ENCODE data around the gene KPNB1. TPM values are rescaled to one million over a fixed set of nuclear protein-coding genes. Genes with fewer than 3 reads are reported as not detected.

Gene KPNB1
- total and polyA plus RNA-seq, 2 experiments from 2014 or later = 274 to 599 TPM

DNA sequence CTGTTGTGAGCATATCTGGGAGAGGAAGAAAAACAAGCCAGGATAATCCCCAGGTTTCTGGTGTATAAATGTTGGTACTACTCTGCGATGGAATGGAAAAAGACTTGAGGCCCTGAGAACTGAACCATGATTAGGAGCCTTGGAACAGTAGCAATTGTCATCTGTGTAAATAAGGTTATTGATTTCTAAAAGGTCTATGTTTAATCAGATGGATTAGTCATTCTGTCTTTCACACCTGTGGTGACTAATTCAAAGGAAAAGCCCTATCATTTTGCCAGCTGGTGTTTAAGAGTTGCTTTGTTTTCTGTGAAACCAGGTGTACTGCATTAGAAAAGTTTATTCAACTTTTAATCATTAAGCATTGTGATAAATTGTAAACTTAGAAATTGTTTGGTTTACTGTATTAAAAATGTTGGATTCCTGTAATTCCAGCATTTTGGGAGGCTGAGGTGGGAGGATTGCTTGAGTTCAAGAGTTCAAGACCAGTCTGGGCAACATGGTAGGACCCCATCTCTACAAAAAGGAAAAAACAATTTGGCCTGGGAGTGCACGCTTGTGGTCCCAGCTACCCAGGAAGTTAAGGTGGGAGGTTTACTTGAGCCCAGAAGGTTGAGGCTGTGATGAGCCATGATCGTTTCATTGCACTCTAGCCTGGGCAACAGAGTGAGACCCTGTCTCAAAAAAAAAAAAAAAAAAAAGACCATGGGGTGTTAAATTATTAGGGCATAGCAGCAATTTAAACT, 29.0 kb upstream of the KPNB1 start:
- H3K36me3 Mint-ChIP-seq (ENCODE audit: low read depth) = peaks cover 55% of the 10 kb centered on the region
- Histone ChIP-seq H3K4me1 (ENCODE audit: insufficient read depth) (0 out of 2 replicates have a peak, but pooled peaks cover 5% of the 10 kb centered on the region), H2AFZ (no peak overlapping the region), H3K27ac (ENCODE audit: low read depth) (no peak overlapping the region; the same call in 1 of the 2 replicates), H3K79me2 (replicated peaks; ENCODE audit: insufficient read depth) (no peaks in the 10 kb centered on the region), H3K4me3 (no peak overlapping the region), H4K20me1 (replicated peaks; ENCODE audit: insufficient read depth) (no peaks in the 10 kb centered on the region), H3K4me2 (no peak overlapping the region), H3K27me3 (ENCODE audit: insufficient read depth) (no peaks in the 10 kb centered on the region), H3F3A (replicated peaks; ENCODE audit: low read depth) (0 out of 2 replicates have a peak, but pooled peaks cover 4% of the 10 kb centered on the region), H3K9me2 (ENCODE audit: insufficient read depth) (no peaks in the 10 kb centered on the region), H3K36me3 (ENCODE audit: insufficient read depth) (peaks cover 31% of the 10 kb centered on the region)
- H3K4me3 Mint-ChIP-seq = no peak overlapping the region
- H3K27ac Mint-ChIP-seq = 0 out of 2 replicates have a peak overlapping the region, but pooled peaks have one; percentile 40
- H3K9me3 Mint-ChIP-seq = no peaks in the 10 kb centered on the region
- no peak for ATAC-seq
- no peaks in the 10 kb centered on the region for H3K27me3 Mint-ChIP-seq (ENCODE audit: insufficient read depth, low read depth, poor library complexity)
- TF ChIP-seq NANOG (IDR thresholded peaks at IDR 0.05; ENCODE audit: borderline replicate concordance) = no peak
- TF ChIP-seq EZH2 (IDR thresholded peaks at IDR 0.05; ENCODE audit: low read depth, unreplicated experiment) = no peak
- no peak for TF ChIP-seq ZNF114 (CRISPR knock-in tag; IDR thresholded peaks at IDR 0.05)
- TF ChIP-seq, protein P1, sequence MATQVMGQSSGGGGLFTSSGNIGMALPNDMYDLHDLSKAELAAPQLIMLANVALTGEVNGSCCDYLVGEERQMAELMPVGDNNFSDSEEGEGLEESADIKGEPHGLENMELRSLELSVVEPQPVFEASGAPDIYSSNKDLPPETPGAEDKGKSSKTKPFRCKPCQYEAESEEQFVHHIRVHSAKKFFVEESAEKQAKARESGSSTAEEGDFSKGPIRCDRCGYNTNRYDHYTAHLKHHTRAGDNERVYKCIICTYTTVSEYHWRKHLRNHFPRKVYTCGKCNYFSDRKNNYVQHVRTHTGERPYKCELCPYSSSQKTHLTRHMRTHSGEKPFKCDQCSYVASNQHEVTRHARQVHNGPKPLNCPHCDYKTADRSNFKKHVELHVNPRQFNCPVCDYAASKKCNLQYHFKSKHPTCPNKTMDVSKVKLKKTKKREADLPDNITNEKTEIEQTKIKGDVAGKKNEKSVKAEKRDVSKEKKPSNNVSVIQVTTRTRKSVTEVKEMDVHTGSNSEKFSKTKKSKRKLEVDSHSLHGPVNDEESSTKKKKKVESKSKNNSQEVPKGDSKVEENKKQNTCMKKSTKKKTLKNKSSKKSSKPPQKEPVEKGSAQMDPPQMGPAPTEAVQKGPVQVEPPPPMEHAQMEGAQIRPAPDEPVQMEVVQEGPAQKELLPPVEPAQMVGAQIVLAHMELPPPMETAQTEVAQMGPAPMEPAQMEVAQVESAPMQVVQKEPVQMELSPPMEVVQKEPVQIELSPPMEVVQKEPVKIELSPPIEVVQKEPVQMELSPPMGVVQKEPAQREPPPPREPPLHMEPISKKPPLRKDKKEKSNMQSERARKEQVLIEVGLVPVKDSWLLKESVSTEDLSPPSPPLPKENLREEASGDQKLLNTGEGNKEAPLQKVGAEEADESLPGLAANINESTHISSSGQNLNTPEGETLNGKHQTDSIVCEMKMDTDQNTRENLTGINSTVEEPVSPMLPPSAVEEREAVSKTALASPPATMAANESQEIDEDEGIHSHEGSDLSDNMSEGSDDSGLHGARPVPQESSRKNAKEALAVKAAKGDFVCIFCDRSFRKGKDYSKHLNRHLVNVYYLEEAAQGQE (IDR thresholded peaks at IDR 0.05; ENCODE audit: unreplicated experiment) = no peak
- TF ChIP-seq, protein P2, sequence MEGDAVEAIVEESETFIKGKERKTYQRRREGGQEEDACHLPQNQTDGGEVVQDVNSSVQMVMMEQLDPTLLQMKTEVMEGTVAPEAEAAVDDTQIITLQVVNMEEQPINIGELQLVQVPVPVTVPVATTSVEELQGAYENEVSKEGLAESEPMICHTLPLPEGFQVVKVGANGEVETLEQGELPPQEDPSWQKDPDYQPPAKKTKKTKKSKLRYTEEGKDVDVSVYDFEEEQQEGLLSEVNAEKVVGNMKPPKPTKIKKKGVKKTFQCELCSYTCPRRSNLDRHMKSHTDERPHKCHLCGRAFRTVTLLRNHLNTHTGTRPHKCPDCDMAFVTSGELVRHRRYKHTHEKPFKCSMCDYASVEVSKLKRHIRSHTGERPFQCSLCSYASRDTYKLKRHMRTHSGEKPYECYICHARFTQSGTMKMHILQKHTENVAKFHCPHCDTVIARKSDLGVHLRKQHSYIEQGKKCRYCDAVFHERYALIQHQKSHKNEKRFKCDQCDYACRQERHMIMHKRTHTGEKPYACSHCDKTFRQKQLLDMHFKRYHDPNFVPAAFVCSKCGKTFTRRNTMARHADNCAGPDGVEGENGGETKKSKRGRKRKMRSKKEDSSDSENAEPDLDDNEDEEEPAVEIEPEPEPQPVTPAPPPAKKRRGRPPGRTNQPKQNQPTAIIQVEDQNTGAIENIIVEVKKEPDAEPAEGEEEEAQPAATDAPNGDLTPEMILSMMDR (conservative IDR thresholded peaks at IDR 0.05; ENCODE audit: low read depth in 2 of 2) = no peak
- TF ChIP-seq, protein P3, sequence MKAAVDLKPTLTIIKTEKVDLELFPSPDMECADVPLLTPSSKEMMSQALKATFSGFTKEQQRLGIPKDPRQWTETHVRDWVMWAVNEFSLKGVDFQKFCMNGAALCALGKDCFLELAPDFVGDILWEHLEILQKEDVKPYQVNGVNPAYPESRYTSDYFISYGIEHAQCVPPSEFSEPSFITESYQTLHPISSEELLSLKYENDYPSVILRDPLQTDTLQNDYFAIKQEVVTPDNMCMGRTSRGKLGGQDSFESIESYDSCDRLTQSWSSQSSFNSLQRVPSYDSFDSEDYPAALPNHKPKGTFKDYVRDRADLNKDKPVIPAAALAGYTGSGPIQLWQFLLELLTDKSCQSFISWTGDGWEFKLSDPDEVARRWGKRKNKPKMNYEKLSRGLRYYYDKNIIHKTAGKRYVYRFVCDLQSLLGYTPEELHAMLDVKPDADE (IDR thresholded peaks at IDR 0.05) = no peak
- TF ChIP-seq JUNB (IDR thresholded peaks at IDR 0.05; ENCODE audit: unreplicated experiment) = no peak
- no peak for TF ChIP-seq CREB1 (CRISPR knock-in tag; IDR thresholded peaks at IDR 0.05; ENCODE audit: low read depth)
- TF ChIP-seq STAT1 (IDR thresholded peaks at IDR 0.05; ENCODE audit: unreplicated experiment) = no peak
- no peak for TF ChIP-seq POLR2AphosphoS5 (IDR thresholded peaks at IDR 0.05; ENCODE audit: low read depth)
- no peak for TF ChIP-seq ZNF331 (CRISPR knock-in tag; IDR thresholded peaks at IDR 0.05; ENCODE audit: low read depth)
- TF ChIP-seq EZH2phosphoT487 (IDR thresholded peaks at IDR 0.05; ENCODE audit: unreplicated experiment) = no peak
- TF ChIP-seq, protein P4, sequence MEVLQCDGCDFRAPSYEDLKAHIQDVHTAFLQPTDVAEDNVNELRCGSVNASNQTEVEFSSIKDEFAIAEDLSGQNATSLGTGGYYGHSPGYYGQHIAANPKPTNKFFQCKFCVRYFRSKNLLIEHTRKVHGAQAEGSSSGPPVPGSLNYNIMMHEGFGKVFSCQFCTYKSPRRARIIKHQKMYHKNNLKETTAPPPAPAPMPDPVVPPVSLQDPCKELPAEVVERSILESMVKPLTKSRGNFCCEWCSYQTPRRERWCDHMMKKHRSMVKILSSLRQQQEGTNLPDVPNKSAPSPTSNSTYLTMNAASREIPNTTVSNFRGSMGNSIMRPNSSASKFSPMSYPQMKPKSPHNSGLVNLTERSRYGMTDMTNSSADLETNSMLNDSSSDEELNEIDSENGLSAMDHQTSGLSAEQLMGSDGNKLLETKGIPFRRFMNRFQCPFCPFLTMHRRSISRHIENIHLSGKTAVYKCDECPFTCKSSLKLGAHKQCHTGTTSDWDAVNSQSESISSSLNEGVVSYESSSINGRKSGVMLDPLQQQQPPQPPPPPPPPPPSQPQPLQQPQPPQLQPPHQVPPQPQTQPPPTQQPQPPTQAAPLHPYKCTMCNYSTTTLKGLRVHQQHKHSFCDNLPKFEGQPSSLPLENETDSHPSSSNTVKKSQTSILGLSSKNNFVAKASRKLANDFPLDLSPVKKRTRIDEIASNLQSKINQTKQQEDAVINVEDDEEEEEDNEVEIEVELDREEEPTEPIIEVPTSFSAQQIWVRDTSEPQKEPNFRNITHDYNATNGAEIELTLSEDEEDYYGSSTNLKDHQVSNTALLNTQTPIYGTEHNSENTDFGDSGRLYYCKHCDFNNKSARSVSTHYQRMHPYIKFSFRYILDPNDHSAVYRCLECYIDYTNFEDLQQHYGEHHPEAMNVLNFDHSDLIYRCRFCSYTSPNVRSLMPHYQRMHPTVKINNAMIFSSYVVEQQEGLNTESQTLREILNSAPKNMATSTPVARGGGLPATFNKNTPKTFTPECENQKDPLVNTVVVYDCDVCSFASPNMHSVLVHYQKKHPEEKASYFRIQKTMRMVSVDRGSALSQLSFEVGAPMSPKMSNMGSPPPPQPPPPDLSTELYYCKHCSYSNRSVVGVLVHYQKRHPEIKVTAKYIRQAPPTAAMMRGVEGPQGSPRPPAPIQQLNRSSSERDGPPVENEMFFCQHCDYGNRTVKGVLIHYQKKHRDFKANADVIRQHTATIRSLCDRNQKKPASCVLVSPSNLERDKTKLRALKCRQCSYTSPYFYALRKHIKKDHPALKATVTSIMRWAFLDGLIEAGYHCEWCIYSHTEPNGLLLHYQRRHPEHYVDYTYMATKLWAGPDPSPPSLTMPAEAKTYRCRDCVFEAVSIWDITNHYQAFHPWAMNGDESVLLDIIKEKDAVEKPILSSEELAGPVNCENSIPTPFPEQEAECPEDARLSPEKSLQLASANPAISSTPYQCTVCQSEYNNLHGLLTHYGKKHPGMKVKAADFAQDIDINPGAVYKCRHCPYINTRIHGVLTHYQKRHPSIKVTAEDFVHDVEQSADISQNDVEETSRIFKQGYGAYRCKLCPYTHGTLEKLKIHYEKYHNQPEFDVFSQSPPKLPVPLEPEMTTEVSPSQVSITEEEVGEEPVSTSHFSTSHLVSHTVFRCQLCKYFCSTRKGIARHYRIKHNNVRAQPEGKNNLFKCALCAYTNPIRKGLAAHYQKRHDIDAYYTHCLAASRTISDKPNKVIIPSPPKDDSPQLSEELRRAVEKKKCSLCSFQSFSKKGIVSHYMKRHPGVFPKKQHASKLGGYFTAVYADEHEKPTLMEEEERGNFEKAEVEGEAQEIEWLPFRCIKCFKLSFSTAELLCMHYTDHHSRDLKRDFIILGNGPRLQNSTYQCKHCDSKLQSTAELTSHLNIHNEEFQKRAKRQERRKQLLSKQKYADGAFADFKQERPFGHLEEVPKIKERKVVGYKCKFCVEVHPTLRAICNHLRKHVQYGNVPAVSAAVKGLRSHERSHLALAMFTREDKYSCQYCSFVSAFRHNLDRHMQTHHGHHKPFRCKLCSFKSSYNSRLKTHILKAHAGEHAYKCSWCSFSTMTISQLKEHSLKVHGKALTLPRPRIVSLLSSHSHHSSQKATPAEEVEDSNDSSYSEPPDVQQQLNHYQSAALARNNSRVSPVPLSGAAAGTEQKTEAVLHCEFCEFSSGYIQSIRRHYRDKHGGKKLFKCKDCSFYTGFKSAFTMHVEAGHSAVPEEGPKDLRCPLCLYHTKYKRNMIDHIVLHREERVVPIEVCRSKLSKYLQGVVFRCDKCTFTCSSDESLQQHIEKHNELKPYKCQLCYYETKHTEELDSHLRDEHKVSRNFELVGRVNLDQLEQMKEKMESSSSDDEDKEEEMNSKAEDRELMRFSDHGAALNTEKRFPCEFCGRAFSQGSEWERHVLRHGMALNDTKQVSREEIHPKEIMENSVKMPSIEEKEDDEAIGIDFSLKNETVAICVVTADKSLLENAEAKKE (CRISPR knock-in tag; IDR thresholded peaks at IDR 0.05) = no peak
- peaks cover 15% of the 10 kb centered on the region; the same call in 2 of the 3 replicates for H3K4me1 Mint-ChIP-seq
- no peak for DNase-seq (ENCODE audit: low spot score)
